Nephron (organoid): ENCODE data around the gene ZNF648.

Source experiments
- H3K27ac Mint-ChIP-seq, 3 experiments: 2 replicates each; pipeline ENCODE4 v1.8.0; 2020; ENCODE audit warnings: mixed read lengths in 3 of 3, mild to moderate bottlenecking in 2 of 3, moderate library complexity in 1 of 3
- H3K27me3 Mint-ChIP-seq: 2 replicates; pipeline ENCODE4 v1.8.0; 2021; ENCODE audit warnings: low read depth, mild to moderate bottlenecking, moderate library complexity, mixed read lengths
- H3K36me3 Mint-ChIP-seq: 2 replicates; pipeline ENCODE4 v1.8.0; 2020; ENCODE audit warnings: low read depth, mixed read lengths
- H3K4me1 Mint-ChIP-seq: 2 replicates; pipeline ENCODE4 v1.8.0; 2020; ENCODE audit warnings: mixed read lengths
- H3K4me3 Mint-ChIP-seq, 3 experiments: 2 replicates each; pipeline ENCODE4 v1.8.0; 2020; ENCODE audit warnings: mild to moderate bottlenecking in 3 of 3, mixed read lengths in 3 of 3, moderate library complexity in 2 of 3
- H3K9me3 Mint-ChIP-seq: 2 replicates; pipeline ENCODE4 v1.8.0; 2020; ENCODE audit warnings: mixed read lengths
- CTCF ChIP-seq, 3 experiments: fragments of 200-600 bp; sonication (generic); IDR thresholded peaks; one replicate each; pipeline ENCODE4 v1.5.0; 2021; ENCODE audit warnings: antibody characterized with exemption in 3 of 3; ENCODE audit not compliant: unreplicated experiment in 3 of 3

ZNF648 gene

GRCh38 chr1:182084487-182085316 lies 23.2 kb upstream of the ZNF648 start:
- no peak overlapping the region for H3K4me3 Mint-ChIP-seq

GRCh38 chr1:182083851-182084486 lies 22.5 kb upstream of the ZNF648 start:
- peaks cover 8% of the 10 kb centered on the region for H3K4me1 Mint-ChIP-seq
- H3K4me3 Mint-ChIP-seq = no peak overlapping the region
- H3K9me3 Mint-ChIP-seq = no peaks in the 10 kb centered on the region
- no peak for TF ChIP-seq CTCF (IDR thresholded peaks at IDR 0.05; ENCODE audit: unreplicated experiment in 3 of 3)
- no peaks in the 10 kb centered on the region for H3K27me3 Mint-ChIP-seq
- H3K27ac Mint-ChIP-seq = peak overlapping the region in 2 of 3 experiments; percentile 17 to 27
- no peaks in the 10 kb centered on the region for H3K36me3 Mint-ChIP-seq

More at GRCh38 chr1:182084487-182085316, 23.2 kb upstream of the ZNF648 start:
- TF ChIP-seq CTCF (IDR thresholded peaks at IDR 0.05; ENCODE audit: unreplicated experiment in 3 of 3) = peak; percentile 77 to 87 (median 84)
- no peaks in the 10 kb centered on the region for H3K9me3 Mint-ChIP-seq
- no peaks in the 10 kb centered on the region for H3K27me3 Mint-ChIP-seq
- peak overlapping the region in 2 of 3 experiments; percentile 17 to 27 for H3K27ac Mint-ChIP-seq
- peaks cover 8% of the 10 kb centered on the region for H3K4me1 Mint-ChIP-seq
- no peaks in the 10 kb centered on the region for H3K36me3 Mint-ChIP-seq

GRCh38 chr1:182080955-182081582 lies 19.6 kb upstream of the ZNF648 start:
- Mint-ChIP-seq H3K4me1 (peaks cover 8% of the 10 kb centered on the region), H3K4me3 (no peak overlapping the region), H3K9me3 (no peaks in the 10 kb centered on the region), H3K27me3 (no peaks in the 10 kb centered on the region), H3K27ac (no peak overlapping the region), H3K36me3 (no peaks in the 10 kb centered on the region)
- TF ChIP-seq CTCF (IDR thresholded peaks at IDR 0.05; ENCODE audit: unreplicated experiment in 3 of 3) = peak; percentile 57 to 74 (median 59)

- Mint-ChIP-seq H3K4me3 (no peak overlapping the region), H3K27me3 (no peaks in the 10 kb centered on the region), H3K36me3 (no peaks in the 10 kb centered on the region), H3K27ac (no peak overlapping the region), H3K9me3 (no peaks in the 10 kb centered on the region), H3K4me1 (peaks cover 8% of the 10 kb centered on the region)
- TF ChIP-seq CTCF (IDR thresholded peaks at IDR 0.05; ENCODE audit: unreplicated experiment in 3 of 3) = no peak
Observed at GRCh38 chr1:182080040-182080439, 18.5 kb upstream of the ZNF648 start.

GRCh38 chr1:182071924-182072323 lies 10.4 kb upstream of the ZNF648 start:
- Mint-ChIP-seq H3K36me3 (no peaks in the 10 kb centered on the region), H3K4me1 (peaks cover 6% of the 10 kb centered on the region), H3K27me3 (peaks cover 4% of the 10 kb centered on the region), H3K9me3 (no peaks in the 10 kb centered on the region), H3K4me3 (no peak overlapping the region), H3K27ac (no peak overlapping the region)
- no peak for TF ChIP-seq CTCF (IDR thresholded peaks at IDR 0.05; ENCODE audit: unreplicated experiment in 3 of 3)
